Mucosa of descending colon (tissue), 3 donors: ENCODE measurements around the gene PKHD1. TPM values are rescaled to one million over a fixed set of nuclear protein-coding genes. Genes with fewer than 3 reads are reported as not detected.

Experiments
- ATAC-seq: fragments of 200-7000 bp; cut with Tn5 transposase; one replicate; pipeline ENCODE4 v1.9.1; 2020; ENCODE audit warnings: mild to moderate bottlenecking, moderate library complexity
- DNase-seq, 3 donors: peaks; one replicate each; pipeline ENCODE4 v3.0.0-alpha.2; 2020
- H3K36me3 ChIP-seq: fragments of 200-600 bp; one replicate; pipeline ENCODE4 v1.8.0; 2021; ENCODE audit warnings: low read depth, mild to moderate bottlenecking
- H3K4me1 ChIP-seq: fragments of 200-600 bp; one replicate; pipeline ENCODE4 v1.8.0; 2021; ENCODE audit warnings: low read depth, mild to moderate bottlenecking
- H3K4me3 ChIP-seq: fragments of 200-600 bp; one replicate; pipeline ENCODE4 v1.8.0; 2021; ENCODE audit warnings: mild to moderate bottlenecking
- H3K9me3 ChIP-seq: fragments of 200-600 bp; one replicate; pipeline ENCODE4 v1.8.0; 2021; ENCODE audit warnings: mild to moderate bottlenecking
- CTCF ChIP-seq: fragments of 200-600 bp; IDR thresholded peaks from one replicate; pipeline ENCODE4 v1.8.0; 2022; ENCODE audit warnings: antibody characterized with exemption, mild to moderate bottlenecking
- intact Hi-C, 2 donors: fragments of 100-400 bp; cut with DNase I in 1 of 2; cut with micrococcal nuclease in 1 of 2; formaldehyde crosslinking; loops; one replicate each; pipeline versions ENCODE4 v1.11.0 to v1.11.1; 2022; cut with DNase I, micrococcal nuclease
- total RNA-seq, 3 donors: library from RNA; stranded (reverse); fragmentation: NEBNext Ultra II Directional in 2 of 3; extraction: Animal tissue kit (Norgen Biotek cat#: 25700) in 2 of 3; gene quantifications; one replicate each; pipeline versions ENCODE4 v1.2.1 to v1.2.4, GENCODE V29; 2021 to 2023
- donor health status: DM: no; HTN: no; CAD: no; lungs with moderate emphysema.
- donor health status: DM: no; HTN: no; CAD: no.
- donor health status: DM: no; HTN: yes; CAD: no.

The PKHD1 gene
- total RNA-seq, 3 donors from 2014 or later, result 0.12 to 0.22 (median 0.20) TPM

GRCh38 chr6:51868591-51869355 is 218.6 kb downstream of the PKHD1 start:
- Histone ChIP-seq H3K4me3 (no peak overlapping the region), H3K4me1 (no peaks in the 10 kb centered on the region), H3K9me3 (no peaks in the 10 kb centered on the region), H3K36me3 (no peaks in the 10 kb centered on the region)
- intact Hi-C loops, result no loop called here
- TF ChIP-seq CTCF, result no peak
- DNase-seq (no peak), ATAC-seq (no peak)

- intact Hi-C loops, result no loop called here
- no peak for TF ChIP-seq CTCF
- no peak for ATAC-seq
These were observed 220.5 kb downstream of the PKHD1 start for GRCh38 chr6:51866867-51867266.

GRCh38 chr6:51865996-51866395 is 221.4 kb downstream of the PKHD1 start:
- no peak overlapping the region for H3K4me3 ChIP-seq
- no peak for ATAC-seq

More at GRCh38 chr6:51866867-51867266, 220.5 kb downstream of the PKHD1 start:
- H3K9me3 ChIP-seq, result no peaks in the 10 kb centered on the region
- DNase-seq, result no peak
- no peaks in the 10 kb centered on the region for H3K4me1 ChIP-seq
- no peak overlapping the region for H3K4me3 ChIP-seq
- H3K36me3 ChIP-seq, result no peaks in the 10 kb centered on the region

GRCh38 chr6:51865176-51865575 is 222.2 kb downstream of the PKHD1 start:
- ATAC-seq (no peak), DNase-seq (no peak)
- H3K4me1 ChIP-seq, result no peaks in the 10 kb centered on the region
- no peak for TF ChIP-seq CTCF
- intact Hi-C loops, result no loop called here
- H3K9me3 ChIP-seq, result no peaks in the 10 kb centered on the region
- no peak overlapping the region for H3K4me3 ChIP-seq
- no peaks in the 10 kb centered on the region for H3K36me3 ChIP-seq

More at GRCh38 chr6:51865996-51866395, 221.4 kb downstream of the PKHD1 start:
- H3K9me3 ChIP-seq, result no peaks in the 10 kb centered on the region
- H3K36me3 ChIP-seq, result no peaks in the 10 kb centered on the region
- no peak for DNase-seq
- intact Hi-C loops, result no loop called here
- no peak for TF ChIP-seq CTCF
- no peaks in the 10 kb centered on the region for H3K4me1 ChIP-seq

- no peak for DNase-seq
- no peak for ATAC-seq
- Histone ChIP-seq H3K4me1 (no peaks in the 10 kb centered on the region), H3K9me3 (no peaks in the 10 kb centered on the region), H3K36me3 (no peaks in the 10 kb centered on the region), H3K4me3 (no peak overlapping the region)
- intact Hi-C loops, result loop anchor here (10.0 kb wide), 3 partner anchors 108 to 168 kb away; no protein-coding TSS in a partner anchor
- TF ChIP-seq CTCF, result no peak
These were observed 230.3 kb downstream of the PKHD1 start for GRCh38 chr6:51857134-51857533.
